PC-3 (cell line): ENCODE data around the gene YES1.

ENCODE experiments used
- CTCF ChIP-seq: fragments of 300-600 bp; sonication (generic); conservative IDR thresholded peaks from 2 replicates; pipeline ENCODE4 v1.5.1; 2017; ENCODE audit warnings: antibody characterized with exemption, low read depth, mild to moderate bottlenecking, low read length
- EZH2 ChIP-seq: fragments of 300-600 bp; sonication (generic); IDR thresholded peaks from one replicate; pipeline ENCODE4 v1.6.1; 2017; ENCODE audit warnings: antibody characterized with exemption, mild to moderate bottlenecking, low read length; ENCODE audit not compliant: unreplicated experiment
- EZH2phosphoT487 ChIP-seq: fragments of 300-600 bp; sonication (generic); IDR thresholded peaks from 2 replicates; pipeline ENCODE4 v1.6.1; 2018; ENCODE audit warnings: mild to moderate bottlenecking, antibody characterized with exemption, low read length, borderline replicate concordance

- TF ChIP-seq CTCF (no peak), EZH2phosphoT487 (no peak), EZH2 (no peak)
Measured at GRCh38 chr18:785242-785641, 26.8 kb downstream of the YES1 start.
